Spleen (tissue), 7 donors: ENCODE data around the gene PCSK7.

Source experiments
- CTCF ChIP-seq, 11 experiments: fragments of 200-600 bp in 7 of 11; fragments of 450-650 bp in 4 of 11; sonication (generic) in 4 of 11; IDR thresholded peaks in 8 of 11; conservative IDR thresholded peaks in 3 of 11; 1 replicate in 7 of 11; 2 replicates in 4 of 11; pipeline versions ENCODE4 v1.4.0 to v1.8.0; 2016 to 2021; ENCODE audit warnings: antibody characterized with exemption in 11 of 11, inconsistent platforms in 4 of 11, mild to moderate bottlenecking in 1 of 11
- POLR2AphosphoS5 ChIP-seq, 3 donors: sonication (generic); formaldehyde crosslinking; IDR thresholded peaks; one replicate each; pipeline ENCODE4 v1.5.1; 2017; ENCODE audit warnings: antibody characterized with exemption in 3 of 3
- donor health status: DM: no; HTN: no; CAD: no; lungs with moderate emphysema.
- donor health status: DM: no; HTN: no; CAD: no.
- donor health status: DM: no; HTN: no; CAD: no.

- TF ChIP-seq CTCF (IDR thresholded peaks at IDR 0.05 in 8 of 11, conservative IDR thresholded peaks at IDR 0.05 in 3 of 11) = no peak
- no peak for TF ChIP-seq POLR2AphosphoS5 (IDR thresholded peaks at IDR 0.05)
Observed at GRCh38 chr11:117180020-117180419, 51.9 kb downstream of the PCSK7 start.
